Progenitor cell of endocrine pancreas (in vitro differentiated cells): Measurements from ENCODE around the gene SPN. TPM values are rescaled to one million over a fixed set of nuclear protein-coding genes. Genes with fewer than 3 reads are reported as not detected.
"Not testable (repeated sequence)": the region's sequence is repeated elsewhere in the genome, so short reads cannot be mapped to it uniquely, and the experiment has no call there.

Source experiments
- DNase-seq: peaks from one replicate; pipeline ENCODE4 v3.0.0; 2021; ENCODE audit warnings: low spot score; ENCODE audit not compliant: unreplicated experiment
- H3K27ac Mint-ChIP-seq: 2 replicates; pipeline ENCODE4 v1.8.0; 2021; ENCODE audit warnings: mild to moderate bottlenecking, moderate library complexity, mixed read lengths
- H3K27me3 Mint-ChIP-seq: 2 replicates; pipeline ENCODE4 v1.8.0; 2021; ENCODE audit warnings: mixed read lengths
- H3K36me3 Mint-ChIP-seq: 2 replicates; pipeline ENCODE4 v1.8.0; 2022; ENCODE audit warnings: mixed read lengths; ENCODE audit not compliant: insufficient read depth
- H3K4me1 Mint-ChIP-seq: 2 replicates; pipeline ENCODE4 v1.8.0; 2021; ENCODE audit warnings: low read depth, mixed read lengths
- H3K4me3 Mint-ChIP-seq: 2 replicates; pipeline ENCODE4 v1.8.0; 2021; ENCODE audit warnings: low read depth, mild to moderate bottlenecking, moderate library complexity, mixed read lengths
- H3K9me3 Mint-ChIP-seq: 2 replicates; pipeline ENCODE4 v1.8.0; 2021; ENCODE audit warnings: low read depth, mixed read lengths
- long read RNA-seq: library from polyadenylated mRNA; unstranded; transcript quantifications from one replicate; pipeline ENCODE4 v2.0.0, GENCODE V29; 2020
- total RNA-seq: library from RNA; stranded (reverse); gene quantifications from 2 replicates; pipeline ENCODE4 v1.2.1, GENCODE V29; 2021
- TF ChIP-seq, protein P1 (sequence below): fragments of 200-600 bp; sonication (generic); IDR thresholded peaks from one replicate; pipeline ENCODE4 v1.5.0; 2021; ENCODE audit warnings: antibody characterized with exemption, mild to moderate bottlenecking; ENCODE audit not compliant: unreplicated experiment

The SPN gene, protein sequence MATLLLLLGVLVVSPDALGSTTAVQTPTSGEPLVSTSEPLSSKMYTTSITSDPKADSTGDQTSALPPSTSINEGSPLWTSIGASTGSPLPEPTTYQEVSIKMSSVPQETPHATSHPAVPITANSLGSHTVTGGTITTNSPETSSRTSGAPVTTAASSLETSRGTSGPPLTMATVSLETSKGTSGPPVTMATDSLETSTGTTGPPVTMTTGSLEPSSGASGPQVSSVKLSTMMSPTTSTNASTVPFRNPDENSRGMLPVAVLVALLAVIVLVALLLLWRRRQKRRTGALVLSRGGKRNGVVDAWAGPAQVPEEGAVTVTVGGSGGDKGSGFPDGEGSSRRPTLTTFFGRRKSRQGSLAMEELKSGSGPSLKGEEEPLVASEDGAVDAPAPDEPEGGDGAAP
- 0.19 and 0.20 TPM in 2 replicates for total RNA-seq
- long read RNA-seq, result 0 reads

DNA sequence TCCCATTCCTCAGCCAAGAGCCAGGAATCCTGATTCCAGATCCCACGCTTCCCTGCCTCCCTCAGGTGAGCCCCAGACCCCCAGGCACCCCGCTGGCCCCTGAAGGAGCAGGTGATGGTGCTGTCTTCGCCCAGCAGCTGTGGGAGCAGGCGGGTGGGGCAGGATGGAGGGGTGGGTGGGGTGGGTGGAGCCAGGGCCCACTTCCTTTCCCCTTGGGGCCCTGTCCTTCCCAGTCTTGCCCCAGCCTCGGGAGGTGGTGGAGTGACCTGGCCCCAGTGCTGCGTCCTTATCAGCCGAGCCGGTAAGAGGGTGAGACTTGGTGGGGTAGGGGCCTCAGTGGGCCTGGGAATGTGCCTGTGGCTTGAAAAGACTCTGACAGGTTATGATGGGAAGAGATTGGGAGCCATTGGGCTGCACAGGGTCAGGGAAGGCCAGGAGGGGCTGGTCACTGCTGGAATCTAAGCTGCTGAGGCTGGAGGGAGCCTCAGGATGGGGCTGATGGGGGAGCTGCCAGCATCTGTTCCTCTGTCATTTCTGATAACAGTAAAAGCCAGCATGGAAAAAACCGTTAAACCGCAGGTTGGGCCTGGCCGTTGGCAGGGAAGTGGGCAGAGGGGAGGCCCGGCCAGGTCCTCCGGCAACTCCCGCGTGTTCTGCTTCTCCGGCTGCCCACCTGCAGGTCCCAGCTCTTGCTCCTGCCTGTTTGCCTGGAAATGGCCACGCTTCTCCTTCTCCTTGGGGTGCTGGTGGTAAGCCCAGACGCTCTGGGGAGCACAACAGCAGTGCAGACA is at the start of gene SPN:
TSS of gene SPN (plus strand) at position 232 of the 791 bp plus-strand sequence. CDS start at position 714, 482 bp downstream.
- Mint-ChIP-seq H3K4me1 (peaks cover 12% of the 10 kb centered on the region), H3K4me3 (no peak within 1 kb of the TSS), H3K36me3 (no peaks in the 10 kb centered on the region), H3K27me3 (no peaks in the 10 kb centered on the region), H3K27ac (no peak within 1 kb of the TSS), H3K9me3 (no peaks in the 10 kb centered on the region)
- TF ChIP-seq, protein P1, sequence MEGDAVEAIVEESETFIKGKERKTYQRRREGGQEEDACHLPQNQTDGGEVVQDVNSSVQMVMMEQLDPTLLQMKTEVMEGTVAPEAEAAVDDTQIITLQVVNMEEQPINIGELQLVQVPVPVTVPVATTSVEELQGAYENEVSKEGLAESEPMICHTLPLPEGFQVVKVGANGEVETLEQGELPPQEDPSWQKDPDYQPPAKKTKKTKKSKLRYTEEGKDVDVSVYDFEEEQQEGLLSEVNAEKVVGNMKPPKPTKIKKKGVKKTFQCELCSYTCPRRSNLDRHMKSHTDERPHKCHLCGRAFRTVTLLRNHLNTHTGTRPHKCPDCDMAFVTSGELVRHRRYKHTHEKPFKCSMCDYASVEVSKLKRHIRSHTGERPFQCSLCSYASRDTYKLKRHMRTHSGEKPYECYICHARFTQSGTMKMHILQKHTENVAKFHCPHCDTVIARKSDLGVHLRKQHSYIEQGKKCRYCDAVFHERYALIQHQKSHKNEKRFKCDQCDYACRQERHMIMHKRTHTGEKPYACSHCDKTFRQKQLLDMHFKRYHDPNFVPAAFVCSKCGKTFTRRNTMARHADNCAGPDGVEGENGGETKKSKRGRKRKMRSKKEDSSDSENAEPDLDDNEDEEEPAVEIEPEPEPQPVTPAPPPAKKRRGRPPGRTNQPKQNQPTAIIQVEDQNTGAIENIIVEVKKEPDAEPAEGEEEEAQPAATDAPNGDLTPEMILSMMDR, result no peak
- DNase-seq, result no peak

DNA sequence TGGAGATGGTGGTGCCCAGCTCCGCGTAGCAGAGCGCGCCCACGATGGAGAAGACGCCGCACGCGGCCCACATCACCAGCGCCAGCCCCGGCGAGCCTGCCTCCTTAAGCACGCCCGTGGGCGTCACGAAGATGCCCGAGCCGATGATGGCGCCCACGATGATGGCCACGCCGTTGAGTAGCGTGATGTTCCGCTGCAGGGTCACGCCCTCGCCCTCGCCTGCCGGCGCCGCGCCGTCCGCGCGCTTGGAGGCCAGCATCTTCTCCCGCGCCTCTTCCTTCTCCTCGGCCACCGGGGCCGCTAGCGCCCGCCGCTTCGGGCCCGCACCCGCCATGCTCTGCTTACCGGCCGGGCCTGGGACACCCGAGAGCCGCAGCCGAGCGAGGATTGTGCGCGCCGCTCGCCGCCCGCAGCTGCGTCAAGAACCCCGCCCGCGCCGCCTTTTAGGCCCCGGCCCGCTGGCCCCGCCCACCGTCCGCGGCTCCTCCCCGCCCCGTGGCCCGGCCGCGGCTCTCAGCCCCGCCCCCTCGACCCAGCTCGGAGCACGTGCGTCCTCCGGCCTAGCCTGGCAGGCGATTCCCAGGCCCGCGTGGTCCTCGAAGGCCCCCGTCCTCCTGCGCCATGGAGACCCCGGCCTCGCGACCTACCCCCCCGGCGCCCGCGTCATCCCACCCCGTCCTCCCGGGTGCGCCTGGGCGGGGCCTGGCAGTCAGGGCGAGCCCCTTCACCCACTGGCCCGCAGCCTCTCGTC is 49.6 kb upstream of the SPN start:
- H3K4me3 Mint-ChIP-seq, result peak overlapping the region; percentile 71
- peak; percentile 66 for DNase-seq
- H3K27me3 Mint-ChIP-seq, result peaks cover 15% of the 10 kb centered on the region
- H3K27ac Mint-ChIP-seq, result peak overlapping the region; percentile 29
- not testable (repeated sequence) for H3K36me3 Mint-ChIP-seq, H3K9me3 Mint-ChIP-seq
- peaks cover 17% of the 10 kb centered on the region for H3K4me1 Mint-ChIP-seq

DNA sequence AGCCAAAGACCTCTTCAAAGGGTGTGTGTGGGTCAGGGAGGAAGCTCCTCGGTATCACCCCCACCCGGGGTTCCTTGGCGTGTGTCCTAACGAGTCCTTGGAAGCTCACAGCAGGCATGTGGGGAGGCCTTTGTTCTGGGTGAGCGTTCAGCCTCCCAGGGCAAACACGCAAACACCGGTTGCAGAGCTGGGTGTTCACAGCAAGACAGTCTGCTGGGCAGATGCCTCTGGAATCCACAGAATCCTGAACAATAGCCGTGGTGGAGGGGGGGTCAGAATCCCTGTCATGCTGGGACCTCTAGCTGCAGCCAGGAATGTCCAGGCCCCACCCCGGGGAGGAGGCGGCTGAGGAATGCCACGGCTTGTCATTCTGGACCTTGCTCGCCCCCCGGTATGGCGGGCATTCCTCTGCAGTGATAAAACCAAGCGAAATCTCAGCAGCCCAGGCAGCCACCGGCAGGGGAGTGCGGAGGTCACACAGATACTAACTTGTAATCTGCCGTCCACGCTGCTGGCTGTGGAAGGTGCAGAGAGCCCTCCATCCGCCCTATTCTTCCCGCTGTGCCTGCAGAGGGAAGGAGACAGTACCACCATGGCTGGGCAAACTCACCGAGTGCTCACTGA is 48.2 kb upstream of the SPN start:
- Mint-ChIP-seq H3K27ac (peak overlapping the region; percentile 90), H3K4me3 (peak overlapping the region; percentile 40), H3K27me3 (peaks cover 15% of the 10 kb centered on the region)
- not testable (repeated sequence) for H3K4me1 Mint-ChIP-seq, H3K9me3 Mint-ChIP-seq, H3K36me3 Mint-ChIP-seq
- TF ChIP-seq, protein P1, result peak; percentile 26
- DNase-seq, result peak; percentile 24

DNA sequence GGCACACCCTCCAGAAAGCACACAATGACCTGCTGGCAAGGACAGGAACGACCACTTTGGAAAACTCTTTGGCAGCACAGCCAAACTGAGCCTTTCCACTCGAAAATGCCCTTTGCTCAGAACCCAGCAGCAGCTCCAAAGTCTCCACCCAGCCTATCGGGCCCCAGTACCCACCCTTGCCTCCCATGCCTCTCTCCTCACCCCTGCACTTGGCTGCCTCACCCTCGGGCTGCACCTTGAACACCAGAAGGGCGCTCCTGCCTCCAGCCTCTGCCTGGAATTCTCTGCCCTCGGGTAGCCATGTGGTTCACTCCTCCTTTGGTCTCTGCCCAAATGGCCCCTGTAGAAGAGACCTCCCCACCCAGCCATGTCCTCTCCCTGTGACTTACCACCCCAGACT is 46.9 kb upstream of the SPN start:
- not testable (repeated sequence) for H3K9me3 Mint-ChIP-seq, H3K4me3 Mint-ChIP-seq, DNase-seq, H3K4me1 Mint-ChIP-seq, H3K36me3 Mint-ChIP-seq
- Mint-ChIP-seq H3K27me3 (peaks cover 15% of the 10 kb centered on the region), H3K27ac (peak overlapping the region; percentile 83)

DNA sequence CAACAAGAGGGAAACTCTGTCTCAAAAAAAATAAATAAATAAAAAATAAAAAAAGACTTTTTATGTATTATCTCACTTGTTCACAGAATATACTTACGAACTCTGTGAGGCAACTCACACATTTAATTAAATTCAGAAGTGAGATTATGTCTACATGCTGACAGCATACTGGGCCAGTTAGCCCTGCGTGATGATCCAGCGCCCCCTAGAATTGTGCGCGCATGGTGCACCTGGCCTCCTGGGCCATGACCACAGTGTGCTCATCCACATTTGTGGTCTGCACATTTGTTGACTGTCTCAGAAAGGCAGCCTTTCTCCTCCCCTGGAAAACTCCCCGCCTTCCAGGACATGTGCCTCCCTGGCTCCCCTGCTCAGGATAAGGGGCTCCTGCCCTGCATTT is 42.5 kb upstream of the SPN start:
- H3K9me3 Mint-ChIP-seq, H3K4me1 Mint-ChIP-seq, H3K36me3 Mint-ChIP-seq, H3K4me3 Mint-ChIP-seq, DNase-seq, H3K27me3 Mint-ChIP-seq, H3K27ac Mint-ChIP-seq: not testable (repeated sequence)
- TF ChIP-seq, protein P1, result peak; percentile 36

DNA sequence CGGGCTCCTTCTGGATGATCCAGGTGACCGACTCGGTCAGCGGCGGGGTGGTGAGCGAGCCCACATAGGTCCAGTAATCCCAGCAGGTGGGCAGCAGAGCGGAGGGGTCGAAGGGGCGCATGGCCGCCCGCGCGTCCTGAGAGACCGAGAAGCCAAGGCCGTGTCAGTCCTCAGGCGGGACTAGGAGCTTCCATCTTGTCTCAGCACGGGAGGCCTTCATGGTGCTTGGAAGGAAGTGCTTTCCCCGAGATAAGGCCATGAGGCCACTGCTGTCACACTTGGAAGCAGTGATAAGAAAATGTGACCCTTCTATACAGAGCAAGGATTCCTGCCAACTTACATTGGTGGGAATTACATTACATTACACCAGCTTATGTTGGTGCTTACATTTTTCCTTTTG is 40.3 kb upstream of the SPN start:
- not testable (repeated sequence) for H3K4me3 Mint-ChIP-seq, H3K27ac Mint-ChIP-seq, H3K4me1 Mint-ChIP-seq, DNase-seq, H3K36me3 Mint-ChIP-seq, H3K27me3 Mint-ChIP-seq, H3K9me3 Mint-ChIP-seq

DNA sequence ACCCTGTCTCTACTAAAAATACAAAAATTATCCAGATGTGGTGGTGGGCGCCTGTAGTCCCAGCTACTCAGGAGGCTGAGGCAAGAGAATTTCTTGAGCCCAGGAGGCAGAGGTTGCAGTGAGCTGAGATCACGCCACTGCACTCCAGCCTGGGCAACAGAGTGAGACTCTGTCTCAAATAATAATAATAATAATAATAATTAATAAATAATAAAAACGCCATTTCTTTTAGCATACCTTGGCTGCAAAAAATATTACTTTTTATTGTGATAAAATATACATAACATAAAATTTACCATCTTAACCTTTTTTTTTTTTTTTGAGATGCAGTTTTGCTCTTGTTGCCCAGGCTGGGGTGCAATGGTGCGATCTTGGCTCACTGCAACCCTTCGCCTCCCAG is 39.8 kb upstream of the SPN start:
- not testable (repeated sequence) for H3K4me1 Mint-ChIP-seq, H3K27ac Mint-ChIP-seq, DNase-seq, H3K4me3 Mint-ChIP-seq, H3K27me3 Mint-ChIP-seq, H3K9me3 Mint-ChIP-seq, H3K36me3 Mint-ChIP-seq

DNA sequence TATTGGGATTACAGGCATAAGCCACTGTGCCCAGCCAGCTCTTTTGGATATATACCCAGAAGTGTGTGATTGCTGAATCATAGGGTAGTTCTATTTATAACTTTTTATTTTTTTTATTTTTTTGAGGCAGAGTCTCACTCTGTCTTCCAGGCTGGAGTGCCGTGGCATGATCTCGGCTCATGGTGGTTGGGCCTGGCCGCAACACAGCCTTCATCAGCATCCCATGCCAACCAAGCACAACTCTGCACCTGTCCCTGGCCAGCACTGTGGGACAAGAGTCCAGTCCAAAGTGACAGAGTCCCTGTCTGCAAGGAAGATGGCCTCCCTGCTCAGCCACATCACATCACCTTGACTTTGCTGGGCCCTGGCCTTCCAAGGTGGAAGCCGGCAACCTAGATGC is 37.9 kb upstream of the SPN start:
- not testable (repeated sequence) for H3K27ac Mint-ChIP-seq, H3K36me3 Mint-ChIP-seq, H3K27me3 Mint-ChIP-seq, H3K9me3 Mint-ChIP-seq, DNase-seq, H3K4me1 Mint-ChIP-seq, H3K4me3 Mint-ChIP-seq

DNA sequence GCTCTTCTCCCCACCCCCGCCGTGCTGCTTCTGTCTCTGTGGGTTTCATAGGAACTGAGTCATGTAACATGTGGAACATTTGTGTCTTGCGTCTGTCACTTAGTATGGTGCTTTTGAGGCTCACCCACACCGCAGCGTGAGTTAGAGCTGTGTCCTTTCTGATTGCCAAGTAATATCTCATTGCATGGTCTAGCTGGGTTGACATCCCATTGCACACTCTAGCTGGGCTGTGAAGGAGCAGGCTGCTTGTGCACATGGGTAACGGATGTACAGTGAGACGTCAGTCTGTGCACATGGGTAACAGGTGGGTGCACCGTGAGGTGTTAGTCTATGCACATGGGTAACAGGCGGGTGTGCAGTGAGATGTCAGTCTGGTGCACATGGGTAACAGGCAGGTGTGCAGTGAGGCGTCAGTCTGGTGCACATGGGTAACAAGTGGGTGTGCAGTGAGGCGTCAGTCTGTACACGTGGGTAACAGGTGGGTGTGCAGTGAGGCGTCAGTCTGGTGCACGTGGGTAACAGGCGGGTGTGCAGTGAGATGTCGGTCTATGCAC is 36.2 kb upstream of the SPN start:
- not testable (repeated sequence) for H3K27me3 Mint-ChIP-seq, DNase-seq, H3K4me1 Mint-ChIP-seq, H3K36me3 Mint-ChIP-seq, H3K9me3 Mint-ChIP-seq, H3K4me3 Mint-ChIP-seq, H3K27ac Mint-ChIP-seq
